Esophagus squamous epithelium (tissue), 5 donors: ENCODE data around the gene CENPS. TPM values are rescaled to one million over a fixed set of nuclear protein-coding genes. Genes with fewer than 3 reads are reported as not detected.

Source experiments
- DNase-seq: peaks from one replicate; lab custom pipeline; 2025; lab: John Stamatoyannopoulos, UW
- H3K27ac ChIP-seq, 4 donors: fragments of 200-600 bp; sonication (generic); one replicate each; pipeline ENCODE4 v1.5.1; 2016 to 2019; ENCODE audit warnings: mild to moderate bottlenecking in 1 of 4
- H3K27me3 ChIP-seq, 4 donors: fragments of 200-600 bp; sonication (generic); 1 replicate in 3 of 4; 2 replicates in 1 of 4; pipeline versions ENCODE4 v1.5.1 to v1.6.0; 2017 to 2021; ENCODE audit warnings: antibody characterized with exemption in 1 of 4
- H3K36me3 ChIP-seq, 3 donors: fragments of 200-600 bp; sonication (generic); one replicate each; pipeline ENCODE4 v1.5.1; 2016 to 2019
- H3K4me1 ChIP-seq, 3 donors: fragments of 200-600 bp; sonication (generic); one replicate each; pipeline ENCODE4 v1.5.1; 2017 to 2019
- H3K4me3 ChIP-seq, 4 donors: fragments of 200-600 bp; sonication (generic); 1 replicate in 3 of 4; 2 replicates in 1 of 4; pipeline ENCODE4 v1.5.1; 2016 to 2019; ENCODE audit warnings: mild to moderate bottlenecking in 2 of 4, moderate library complexity in 1 of 4
- H3K9me3 ChIP-seq, 3 donors: fragments of 200-600 bp; sonication (generic); one replicate each; pipeline ENCODE4 v1.5.1; 2016 to 2019
- POLR2A ChIP-seq, 4 donors: fragments of 450-650 bp; IDR thresholded peaks; one replicate each; pipeline ENCODE4 v1.6.1; 2017; ENCODE audit warnings: antibody characterized with exemption in 4 of 4, mild to moderate bottlenecking in 4 of 4, moderate library complexity in 3 of 4
- WGBS, 2 donors: methylation state at CpG; one replicate each; pipeline ENCODE4 v1.1.5; 2018; 5-methylcytosine and 5-hydroxymethylcytosine counted together
- intact Hi-C: fragments of 100-400 bp; cut with DNase I; formaldehyde crosslinking; loops from one replicate; pipeline ENCODE4 v1.15.0; 2022
- total RNA-seq, 4 donors: library from RNA; depleted of rRNA; stranded (reverse); fragments of >200 nt; gene quantifications; one replicate each; pipeline ENCODE4 v1.1.0, GENCODE V29; 2016
- TF ChIP-seq, protein P1 (sequence below), 6 experiments: fragments of 450-650 bp in 4 of 6; fragments of 200-600 bp in 2 of 6; sonication (generic) in 2 of 6; IDR thresholded peaks; one replicate each; pipeline ENCODE4 v1.5.1; 2016 to 2019; ENCODE audit warnings: antibody characterized with exemption in 6 of 6, mild to moderate bottlenecking in 4 of 6, moderate library complexity in 4 of 6
- donor health status: DM: yes; HTN: yes; CAD: no.

The CENPS gene
- total RNA-seq, 4 donors from 2014 or later = 5.6 to 15.7 (median 6.1) TPM

DNA sequence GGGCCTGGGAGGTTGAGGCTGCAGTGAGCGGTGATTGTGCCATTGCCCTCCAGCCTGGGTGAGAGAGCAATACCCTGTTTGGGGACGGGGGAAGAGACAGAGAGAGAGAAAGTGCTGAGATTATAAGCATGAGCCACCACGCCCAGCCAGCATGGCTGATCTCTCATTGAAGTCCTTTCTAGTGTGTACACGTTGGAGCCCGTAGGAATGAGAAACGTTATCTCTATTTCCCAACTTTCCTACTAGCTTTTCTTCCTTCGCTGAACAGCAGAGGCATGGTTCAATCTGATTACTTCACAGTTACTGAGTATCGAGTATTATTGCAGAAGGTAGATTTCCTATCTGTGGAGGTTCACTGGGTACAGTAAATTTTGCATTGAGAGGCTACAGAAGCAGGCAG lies 49.1 kb downstream of the CENPS start:
- H3K4me1 ChIP-seq = peaks cover 15 to 45% (median 17%) of the 10 kb centered on the region in 3 donors
- no peaks in the 10 kb centered on the region for H3K9me3 ChIP-seq
- WGBS, 2 donors = 49 to 60% methylated on average over 8 of the region's 8 CpGs
- H3K27ac ChIP-seq = no peak overlapping the region
- no peak overlapping the region for H3K4me3 ChIP-seq
- intact Hi-C loops = no loop called here
- H3K27me3 ChIP-seq = no peaks in the 10 kb centered on the region
- H3K36me3 ChIP-seq = peaks cover 0 to 11% (median 0%) of the 10 kb centered on the region in 3 donors
- no peak for DNase-seq
- TF ChIP-seq, protein P1, sequence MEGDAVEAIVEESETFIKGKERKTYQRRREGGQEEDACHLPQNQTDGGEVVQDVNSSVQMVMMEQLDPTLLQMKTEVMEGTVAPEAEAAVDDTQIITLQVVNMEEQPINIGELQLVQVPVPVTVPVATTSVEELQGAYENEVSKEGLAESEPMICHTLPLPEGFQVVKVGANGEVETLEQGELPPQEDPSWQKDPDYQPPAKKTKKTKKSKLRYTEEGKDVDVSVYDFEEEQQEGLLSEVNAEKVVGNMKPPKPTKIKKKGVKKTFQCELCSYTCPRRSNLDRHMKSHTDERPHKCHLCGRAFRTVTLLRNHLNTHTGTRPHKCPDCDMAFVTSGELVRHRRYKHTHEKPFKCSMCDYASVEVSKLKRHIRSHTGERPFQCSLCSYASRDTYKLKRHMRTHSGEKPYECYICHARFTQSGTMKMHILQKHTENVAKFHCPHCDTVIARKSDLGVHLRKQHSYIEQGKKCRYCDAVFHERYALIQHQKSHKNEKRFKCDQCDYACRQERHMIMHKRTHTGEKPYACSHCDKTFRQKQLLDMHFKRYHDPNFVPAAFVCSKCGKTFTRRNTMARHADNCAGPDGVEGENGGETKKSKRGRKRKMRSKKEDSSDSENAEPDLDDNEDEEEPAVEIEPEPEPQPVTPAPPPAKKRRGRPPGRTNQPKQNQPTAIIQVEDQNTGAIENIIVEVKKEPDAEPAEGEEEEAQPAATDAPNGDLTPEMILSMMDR (IDR thresholded peaks at IDR 0.05) = no peak
- TF ChIP-seq POLR2A (IDR thresholded peaks at IDR 0.05) = no peak

DNA sequence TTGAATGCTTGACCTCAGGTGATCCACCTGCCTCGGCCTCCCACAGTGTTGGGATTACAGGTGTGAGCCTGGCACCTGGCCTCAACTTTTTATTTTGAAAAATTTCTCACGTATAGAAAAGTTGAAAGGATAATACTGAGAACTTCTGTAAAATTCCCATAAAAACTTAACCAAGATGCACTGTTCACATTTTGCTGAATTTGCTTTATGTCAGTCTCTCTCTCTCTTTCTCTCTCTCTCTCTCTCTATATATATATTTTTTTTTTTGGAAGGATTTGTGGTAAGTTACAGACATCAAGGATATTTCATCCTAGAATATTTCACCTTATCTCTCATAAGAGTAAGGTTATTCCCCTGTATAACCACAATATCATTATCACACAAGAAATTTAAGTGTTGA lies 50.4 kb downstream of the CENPS start:
- intact Hi-C loops = no loop called here
- H3K27me3 ChIP-seq = no peaks in the 10 kb centered on the region
- H3K4me3 ChIP-seq = no peak overlapping the region
- no peak for DNase-seq
- no peak overlapping the region for H3K27ac ChIP-seq
- no peaks in the 10 kb centered on the region for H3K9me3 ChIP-seq
- TF ChIP-seq, protein P1 (IDR thresholded peaks at IDR 0.05) = no peak
- no peak for TF ChIP-seq POLR2A (IDR thresholded peaks at IDR 0.05)
- peaks cover 10 to 38% (median 14%) of the 10 kb centered on the region in 3 donors for H3K4me1 ChIP-seq
- H3K36me3 ChIP-seq = peaks cover 0 to 15% (median 0%) of the 10 kb centered on the region in 3 donors
- WGBS, 2 donors = 85 to 97% methylated on average over 2 of the region's 2 CpGs

DNA sequence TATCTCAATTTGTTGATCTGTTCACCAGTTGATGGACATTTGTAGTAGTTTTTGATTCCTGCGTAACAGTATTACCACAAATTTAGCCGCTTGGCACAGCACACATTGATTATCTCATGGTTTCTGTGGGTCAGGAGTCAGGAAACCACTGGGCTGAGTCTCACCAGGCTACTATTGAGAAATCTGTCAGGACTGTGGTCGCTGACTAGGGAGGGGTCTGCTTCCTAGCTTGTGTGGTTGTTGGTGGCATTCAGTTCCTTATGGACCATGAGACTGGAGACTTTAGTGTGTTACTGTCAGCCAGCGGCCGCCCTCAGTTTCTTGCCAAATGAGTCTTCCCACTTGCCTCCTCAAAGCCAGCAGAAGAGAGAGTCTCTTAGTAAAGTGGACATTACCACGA lies 54.3 kb downstream of the CENPS start:
- H3K36me3 ChIP-seq = peaks cover 0 to 31% (median 0%) of the 10 kb centered on the region in 3 donors
- TF ChIP-seq, protein P1 (IDR thresholded peaks at IDR 0.05) = no peak
- no peak for TF ChIP-seq POLR2A (IDR thresholded peaks at IDR 0.05)
- H3K4me3 ChIP-seq = no peak overlapping the region
- no peaks in the 10 kb centered on the region for H3K27me3 ChIP-seq
- no peaks in the 10 kb centered on the region for H3K9me3 ChIP-seq
- H3K27ac ChIP-seq = no peak overlapping the region
- peaks cover 0 to 4% (median 3%) of the 10 kb centered on the region in 3 donors for H3K4me1 ChIP-seq
- 91 to 95% methylated on average over 5 to 6 of the region's 6 CpGs for WGBS, 2 donors
- no peak for DNase-seq
- intact Hi-C loops = no loop called here

DNA sequence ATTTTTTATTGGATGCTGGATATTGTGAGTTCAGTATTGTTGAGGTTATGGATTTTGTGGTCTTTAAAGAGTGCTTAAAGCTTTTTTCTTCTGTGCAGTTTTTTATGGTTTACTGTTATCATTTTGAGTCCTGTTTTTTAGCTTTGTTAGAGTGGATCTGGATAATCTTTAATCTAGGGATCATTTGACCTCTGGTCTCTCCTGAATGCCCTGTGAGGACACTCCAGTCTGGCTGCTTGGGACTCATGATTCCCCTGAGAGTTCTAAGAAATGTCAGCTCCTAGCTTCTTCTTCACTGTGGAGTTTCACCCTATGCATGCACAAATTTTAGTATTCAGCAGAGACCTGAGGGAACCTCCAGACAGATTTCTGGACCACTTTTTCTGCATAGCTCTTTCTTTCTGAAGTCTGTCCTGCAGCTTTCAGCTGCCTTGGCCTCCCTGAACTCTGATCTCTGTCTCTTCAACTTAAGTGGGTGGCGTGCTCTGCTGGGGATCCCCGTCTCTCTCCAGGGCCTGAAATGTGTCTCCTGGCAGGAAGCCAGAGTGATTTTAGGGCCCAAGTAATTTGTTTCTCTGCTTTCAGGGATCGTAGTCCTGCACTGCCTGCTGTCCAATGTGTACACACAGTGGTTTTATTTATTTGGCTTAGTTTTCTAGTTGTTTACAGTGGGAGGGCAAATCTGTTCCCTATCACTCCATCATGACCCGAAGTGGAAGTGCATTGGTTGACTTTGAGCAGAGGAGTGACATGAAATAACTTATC lies 59.2 kb downstream of the CENPS start:
- no peak for DNase-seq
- Histone ChIP-seq H3K9me3 (no peaks in the 10 kb centered on the region), H3K36me3 (peaks cover 0 to 30% (median 0%) of the 10 kb centered on the region in 3 donors), H3K27ac (no peak overlapping the region), H3K4me3 (no peak overlapping the region), H3K27me3 (no peaks in the 10 kb centered on the region), H3K4me1 (peaks cover 0 to 10% (median 1%) of the 10 kb centered on the region in 3 donors)
- 53 to 61% methylated on average over 3 of the region's 4 CpGs for WGBS, 2 donors
- intact Hi-C loops = loop anchor here (5.0 kb wide), 1 partner anchor 57 kb away; the partner anchor contains the start of gene CENPS
- no peak for TF ChIP-seq POLR2A (IDR thresholded peaks at IDR 0.05)
- TF ChIP-seq, protein P1 (IDR thresholded peaks at IDR 0.05) = no peak

DNA sequence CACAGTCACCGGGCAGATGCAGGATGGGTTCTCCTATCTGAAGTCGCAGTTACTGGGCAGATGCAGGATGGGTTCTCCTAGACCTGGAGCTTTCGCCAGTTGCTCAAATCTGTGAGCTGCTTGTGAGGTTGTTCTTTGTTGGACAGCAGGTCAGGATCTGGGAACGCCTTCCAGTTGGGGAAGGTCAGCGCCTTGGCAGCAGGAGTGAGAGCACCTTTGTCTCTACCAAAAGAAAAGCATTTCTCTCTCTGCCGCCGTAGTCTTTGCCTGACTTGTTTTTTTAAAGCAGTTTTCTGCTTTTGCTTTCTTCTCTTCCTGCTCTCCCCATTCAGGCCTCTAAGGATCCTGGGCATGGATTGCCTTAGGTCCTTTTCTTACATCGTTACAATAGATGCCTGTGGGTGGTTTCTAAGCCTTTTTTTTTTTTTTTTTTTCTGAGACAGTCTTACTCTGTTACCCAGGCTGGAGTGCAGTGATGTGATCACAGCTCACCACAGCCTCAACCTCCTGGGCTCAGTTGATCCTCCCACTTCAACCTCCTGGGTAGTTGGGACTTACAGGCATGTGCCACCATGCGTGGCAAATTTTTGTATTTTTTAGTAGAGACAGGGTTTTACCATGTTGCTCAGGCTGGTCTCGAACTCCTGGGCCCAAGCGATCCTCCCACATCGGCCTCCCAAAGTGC lies 60.2 kb downstream of the CENPS start:
- intact Hi-C loops = loop anchor here (5.0 kb wide), 1 partner anchor 58 kb away; the partner anchor contains the start of gene CENPS
- no peak for DNase-seq

More for the DNA sequence above, 60.2 kb downstream of the CENPS start:
- Histone ChIP-seq H3K9me3 (no peaks in the 10 kb centered on the region), H3K36me3 (peaks cover 0 to 27% (median 0%) of the 10 kb centered on the region in 3 donors), H3K27ac (no peak overlapping the region), H3K4me3 (no peak overlapping the region), H3K4me1 (peaks cover 8 to 20% (median 11%) of the 10 kb centered on the region in 3 donors), H3K27me3 (no peaks in the 10 kb centered on the region)
- TF ChIP-seq, protein P1 (IDR thresholded peaks at IDR 0.05) = no peak
- no peak for TF ChIP-seq POLR2A (IDR thresholded peaks at IDR 0.05)
- 82 to 91% methylated on average over 10 to 12 of the region's 12 CpGs for WGBS, 2 donors
